Stimulated activated CD4-positive, alpha-beta T cell treated with anti-CD3 and anti-CD28 coated beads, Interleukin-15, amount 100 ng/mL, for 1 hour (primary cell): ENCODE results near the gene RBPJ.
"Not testable (repeated sequence)": the region's sequence is repeated elsewhere in the genome, so short reads cannot be mapped to it uniquely, and the experiment has no call there.

Source experiments
- DNase-seq, 2 donors: peaks; one replicate each; pipeline ENCODE4 v3.0.0-alpha.2; 2020; ENCODE audit warnings: low read depth in 1 of 2, low spot score in 1 of 2

RBPJ gene

GRCh38 chr4:26369132-26369531 is 48.3 kb downstream of the RBPJ start:
- DNase-seq: no peak

- DNase-seq: no peak
Observed at GRCh38 chr4:26369581-26369980, 48.8 kb downstream of the RBPJ start.

- no peak for DNase-seq
Observed at GRCh38 chr4:26372076-26372475, 51.3 kb downstream of the RBPJ start.

GRCh38 chr4:26372525-26373172 is 51.8 kb downstream of the RBPJ start:
- DNase-seq: no peak

- no peak for DNase-seq
Observed at GRCh38 chr4:26375551-26375950, 54.7 kb downstream of the RBPJ start.

GRCh38 chr4:26377328-26378311 is 56.8 kb downstream of the RBPJ start:
- no peak for DNase-seq

GRCh38 chr4:26379837-26380236 is 59.0 kb downstream of the RBPJ start:
- no peak for DNase-seq

- no peak for DNase-seq
Observed at GRCh38 chr4:26380740-26381139, 59.9 kb downstream of the RBPJ start.

- DNase-seq: no peak
Observed at GRCh38 chr4:26384380-26385057, 63.7 kb downstream of the RBPJ start.

GRCh38 chr4:26385690-26386089 is 64.9 kb downstream of the RBPJ start:
- DNase-seq: no peak

GRCh38 chr4:26386386-26386785 is 65.6 kb downstream of the RBPJ start:
- no peak for DNase-seq

GRCh38 chr4:26388671-26389070 is 67.9 kb downstream of the RBPJ start:
- no peak for DNase-seq

GRCh38 chr4:26397086-26397485 is 76.3 kb downstream of the RBPJ start:
- DNase-seq: no peak

GRCh38 chr4:26400132-26400531 is 79.3 kb downstream of the RBPJ start:
- no peak for DNase-seq

GRCh38 chr4:26402017-26402416 is 81.2 kb downstream of the RBPJ start:
- DNase-seq: not testable (repeated sequence)

GRCh38 chr4:26402458-26402857 is 81.6 kb downstream of the RBPJ start:
- no peak for DNase-seq

GRCh38 chr4:26404743-26405206 is 84.0 kb downstream of the RBPJ start:
- no peak for DNase-seq

- DNase-seq: no peak
Observed at GRCh38 chr4:26406346-26406975, 85.6 kb downstream of the RBPJ start.

- DNase-seq: no peak
Observed at GRCh38 chr4:26407476-26407875, 86.7 kb downstream of the RBPJ start.

- no peak for DNase-seq
Observed at GRCh38 chr4:26410385-26411293, 89.8 kb downstream of the RBPJ start.
